ENCODE data around the gene TFR2.

DNA sequence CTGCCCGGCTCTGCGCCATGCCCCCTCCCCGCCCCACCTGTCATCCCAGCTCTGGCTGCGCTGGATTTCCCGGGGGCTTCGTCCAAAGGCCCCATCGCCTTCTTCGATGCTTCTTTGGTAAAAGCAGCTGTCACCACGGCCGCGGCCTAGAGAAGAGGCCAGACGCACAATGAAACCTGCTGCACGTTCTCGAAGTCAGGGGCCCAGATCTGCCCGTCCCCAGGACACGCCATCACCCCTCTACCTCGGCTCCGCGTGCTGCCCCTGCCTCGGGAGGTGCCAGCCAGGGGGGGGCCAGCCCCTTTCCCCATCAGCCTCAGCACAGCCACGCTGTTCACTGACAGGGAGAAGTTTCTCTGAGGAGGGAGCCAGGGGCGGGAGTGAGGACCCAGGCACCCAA, 45.9 kb upstream of the TFR2 start:
- no peak for TF ChIP-seq CTCF (IDR thresholded peaks at IDR 0.05)
- TF ChIP-seq POLR2A (IDR thresholded peaks at IDR 0.05): no peak
